Ureter (tissue), 1 donor: Measurements from ENCODE around the gene DNM3. TPM values are rescaled to one million over a fixed set of nuclear protein-coding genes. Genes with fewer than 3 reads are reported as not detected.

Experiments used
- DNase-seq: peaks from one replicate; pipeline ENCODE4 v3.0.0-alpha.2; 2020; ENCODE audit warnings: low spot score
- total RNA-seq: library from RNA; stranded (reverse); gene quantifications from one replicate; pipeline ENCODE4 v1.2.4, GENCODE V29; 2023
- donor health status: DM: yes; HTN: yes; CAD: no.

DNM3 gene
- total RNA-seq, 1 donor from 2014 or later, result 7.9 TPM

GRCh38 chr1:172452536-172453152 is 611.3 kb downstream of the DNM3 start:
- no peak for DNase-seq

DNA sequence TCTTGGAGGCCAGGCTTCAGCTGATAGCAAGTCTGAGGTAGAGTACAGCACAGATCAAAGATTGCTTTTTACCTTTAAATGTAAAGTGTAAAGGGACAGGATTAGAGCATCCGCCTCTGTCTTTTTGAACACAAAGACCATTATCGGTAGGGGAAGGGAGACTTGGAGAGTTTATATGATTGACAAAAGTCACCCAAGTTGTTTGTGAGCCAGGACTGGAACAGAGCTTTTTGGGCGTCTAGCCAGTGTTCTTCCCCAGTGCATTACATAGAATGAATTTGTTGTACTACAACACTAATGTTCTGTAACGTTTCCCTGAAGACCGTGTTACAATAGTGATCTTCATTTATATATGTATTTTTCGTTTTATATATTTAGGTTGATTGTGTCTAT is 611.9 kb downstream of the DNM3 start:
- DNase-seq, result no peak

GRCh38 chr1:172453607-172454006 is 612.3 kb downstream of the DNM3 start:
- DNase-seq, result no peak

GRCh38 chr1:172455451-172455850 is 614.2 kb downstream of the DNM3 start:
- DNase-seq, result no peak

DNA sequence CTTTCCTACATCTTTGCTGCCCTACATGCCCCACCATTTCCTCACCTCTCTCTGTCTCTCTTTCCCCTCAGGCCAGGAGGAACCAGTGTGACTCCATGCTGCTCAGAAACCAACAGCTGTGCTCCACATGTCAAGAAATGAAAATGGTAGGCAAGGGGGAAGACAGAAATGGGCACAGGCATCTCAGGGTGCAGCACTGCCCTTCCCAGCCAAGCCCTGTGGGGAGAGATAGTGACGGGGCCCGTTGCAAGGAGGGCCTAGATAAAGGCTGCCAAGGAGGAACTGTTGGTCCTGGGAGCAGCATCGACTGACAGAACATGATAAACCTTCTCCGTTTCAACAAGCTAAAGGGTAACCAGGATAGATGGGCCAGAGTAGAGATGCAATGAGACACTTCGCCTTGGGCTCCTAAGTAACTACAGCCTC is 615.1 kb downstream of the DNM3 start:
- no peak for DNase-seq

DNA sequence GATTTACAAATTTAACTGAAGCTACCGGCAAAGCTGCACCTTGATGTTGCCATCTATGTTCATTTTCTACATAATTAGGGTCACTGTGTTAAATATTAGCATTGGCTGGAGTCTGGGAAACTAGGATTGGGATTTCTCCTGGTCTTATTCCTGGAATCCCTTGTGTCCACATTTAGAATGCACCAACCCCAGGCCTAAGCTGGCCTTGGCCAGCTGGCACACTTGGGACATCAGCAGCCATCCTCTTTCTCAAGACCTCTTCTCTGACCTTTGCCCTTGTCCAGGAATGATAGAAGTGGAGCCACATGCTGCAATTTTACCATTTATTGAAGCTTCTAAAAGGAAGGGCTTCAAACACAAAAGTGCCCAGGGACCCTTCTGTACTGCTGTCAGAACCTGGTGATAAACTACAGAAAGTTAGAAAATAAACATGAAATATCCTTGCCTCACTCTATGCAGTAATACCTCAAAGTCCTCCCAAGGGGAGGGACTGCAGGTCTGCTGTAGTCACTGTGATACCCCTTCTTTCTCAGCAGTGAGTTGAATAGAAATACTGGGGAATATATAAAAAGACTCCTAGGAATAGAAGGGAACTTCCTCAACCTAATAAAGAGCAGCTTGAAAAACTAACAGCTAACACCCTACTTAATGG is 616.3 kb downstream of the DNM3 start:
- no peak for DNase-seq

DNA sequence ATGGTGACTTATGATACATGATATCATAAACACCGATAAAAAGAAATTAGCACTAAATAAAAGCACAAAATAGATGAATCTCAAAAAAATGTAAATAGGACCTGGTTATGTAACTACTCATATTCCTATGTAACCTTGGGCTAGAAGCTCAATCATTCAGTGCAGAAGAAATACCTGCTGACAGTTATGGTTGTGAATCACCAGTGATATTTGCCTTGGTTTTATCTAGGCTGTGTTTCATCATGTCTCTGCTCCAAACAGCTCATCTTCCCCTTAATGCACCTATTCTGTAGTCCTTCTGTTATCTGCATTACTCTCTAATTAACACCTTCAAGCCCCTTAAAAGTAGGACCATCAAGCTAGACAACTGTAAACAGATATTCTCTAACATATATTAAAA is 618.9 kb downstream of the DNM3 start:
- no peak for DNase-seq

- no peak for DNase-seq
Observed at GRCh38 chr1:172460887-172461315, 619.6 kb downstream of the DNM3 start.

Other genes with a start within 250 kb of the DNM3 start
- not detected for gene MYOCOS, start 219.3 kb upstream of the DNM3 start, total RNA-seq
- gene MYOC, start 188.8 kb upstream of the DNM3 start, total RNA-seq, result 0.75 TPM
- 16.3 TPM for gene VAMP4, start 99.4 kb upstream of the DNM3 start, total RNA-seq
- gene METTL13, start 59.8 kb upstream of the DNM3 start, total RNA-seq, result 36.3 TPM